Measurements from ENCODE around the gene TMEM43.
A peak's percentile ranks its signal among the peaks of the same experiment; 100 is the strongest.

Gene TMEM43

GRCh38 chr3:14138109-14138877 lies 13.4 kb downstream of the TMEM43 start:
- no peak for DNase-seq (ENCODE audit: low read depth)

DNA sequence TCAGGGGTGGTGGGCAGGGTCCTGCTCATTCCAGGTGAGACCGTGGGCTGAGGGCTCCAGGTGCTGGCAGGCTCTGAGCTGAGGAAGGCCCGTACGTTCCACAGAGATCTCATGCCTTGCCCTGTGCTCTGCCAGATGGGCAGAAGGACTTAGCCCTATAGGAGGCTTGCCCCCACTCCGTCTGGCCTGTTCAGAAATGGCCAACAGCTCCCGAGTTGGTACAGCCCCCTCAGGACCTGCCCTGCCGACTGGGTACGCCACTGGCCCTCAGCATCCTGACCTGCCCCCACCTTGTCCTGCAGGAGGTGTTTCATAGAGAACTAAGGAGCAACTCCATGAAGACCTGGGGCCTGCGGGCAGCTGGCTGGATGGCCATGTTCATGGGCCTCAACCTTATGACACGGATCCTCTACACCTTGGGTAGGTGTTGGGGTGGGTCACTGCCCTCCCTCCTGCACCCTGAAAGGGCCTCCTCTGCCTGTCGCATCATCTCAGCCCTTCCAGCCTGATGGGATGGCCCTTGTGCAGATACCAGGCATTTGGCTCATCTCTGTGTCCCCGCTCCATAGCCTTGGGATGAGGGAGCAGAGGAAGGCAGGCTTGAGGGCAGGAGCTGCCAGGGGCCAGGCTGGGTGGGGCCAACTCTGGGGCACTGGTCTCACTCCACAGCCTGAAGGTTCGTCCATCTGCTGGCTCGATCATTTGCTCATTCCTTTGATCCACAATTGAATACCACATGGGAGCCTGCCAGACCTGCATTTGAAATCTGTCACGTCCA lies 14.2 kb downstream of the TMEM43 start:
- DNase-seq (ENCODE audit: low read depth), result no peak

- DNase-seq (ENCODE audit: low read depth), result no peak
These were observed 14.9 kb downstream of the TMEM43 start for GRCh38 chr3:14139771-14140170.

DNA sequence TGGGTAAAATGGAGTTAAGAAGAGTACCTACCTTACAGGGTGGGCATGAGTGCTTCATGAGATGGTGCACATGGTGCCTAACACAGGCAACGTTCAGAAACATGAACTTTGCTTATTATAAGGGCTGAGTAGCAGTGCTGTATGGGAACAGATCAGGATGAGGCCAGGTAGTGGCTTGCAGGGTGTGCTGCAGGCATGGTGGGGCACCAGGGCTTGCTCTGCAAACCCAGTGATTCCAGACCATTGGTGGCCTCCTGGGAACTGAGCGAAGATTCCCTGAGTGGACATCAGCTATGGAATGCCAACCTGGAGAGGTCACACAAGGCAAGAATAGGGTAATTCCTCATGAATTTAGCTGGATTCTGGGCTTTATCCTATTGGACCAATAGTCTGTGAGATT lies 15.8 kb downstream of the TMEM43 start:
- DNase-seq (ENCODE audit: low read depth), result no peak

- no peak for DNase-seq (ENCODE audit: low read depth)
These were observed 16.3 kb downstream of the TMEM43 start for GRCh38 chr3:14141144-14141543.

- no peak for DNase-seq (ENCODE audit: low read depth)
These were observed 16.9 kb downstream of the TMEM43 start for GRCh38 chr3:14141602-14142341.

GRCh38 chr3:14142567-14143270 lies 17.9 kb downstream of the TMEM43 start:
- DNase-seq (ENCODE audit: low read depth), result peak; percentile 61

DNA sequence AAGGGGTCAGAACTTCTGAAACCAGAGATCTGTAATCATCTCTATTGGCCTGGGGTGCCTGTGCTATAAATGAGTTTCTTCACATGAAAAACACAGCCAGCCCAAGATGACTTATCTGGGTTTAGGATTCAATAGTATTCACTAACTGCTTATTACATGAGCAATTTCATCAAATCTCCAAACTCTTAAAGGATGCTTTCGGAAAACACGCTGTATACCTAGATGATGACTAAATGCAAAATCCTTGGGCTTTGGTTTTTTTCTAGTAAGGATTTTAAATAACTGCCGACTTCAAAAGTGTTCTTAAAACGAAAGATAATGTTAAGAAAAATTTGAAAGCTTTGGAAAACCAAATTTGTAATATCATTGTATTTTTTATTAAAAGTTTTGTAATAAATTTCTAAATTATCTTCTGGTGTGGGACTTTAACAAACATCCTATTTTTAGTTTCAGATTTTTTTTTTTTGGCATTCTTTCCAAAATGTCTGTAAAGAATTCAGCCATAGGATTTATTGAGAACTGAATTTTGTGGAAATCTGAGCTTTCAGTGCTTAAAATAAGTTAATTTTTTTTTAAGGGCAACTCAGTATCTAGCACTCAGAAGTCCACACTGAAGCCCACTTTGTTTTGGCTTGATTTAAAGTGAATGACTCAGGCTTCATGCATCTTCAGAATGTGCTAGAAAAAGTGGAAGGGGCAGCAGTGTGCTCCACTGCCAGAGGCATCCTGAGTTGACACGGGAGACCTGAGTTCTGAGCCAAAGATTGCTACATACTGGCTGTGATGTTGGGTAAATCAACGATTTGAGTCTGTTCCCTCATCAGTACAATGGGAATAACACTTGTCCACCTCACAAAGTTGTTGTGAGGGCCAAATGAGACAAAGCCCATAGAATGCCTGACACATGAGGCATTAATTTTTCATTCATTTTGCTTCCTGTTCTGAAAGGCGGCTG lies 18.7 kb downstream of the TMEM43 start:
- no peak for DNase-seq (ENCODE audit: low read depth)

DNA sequence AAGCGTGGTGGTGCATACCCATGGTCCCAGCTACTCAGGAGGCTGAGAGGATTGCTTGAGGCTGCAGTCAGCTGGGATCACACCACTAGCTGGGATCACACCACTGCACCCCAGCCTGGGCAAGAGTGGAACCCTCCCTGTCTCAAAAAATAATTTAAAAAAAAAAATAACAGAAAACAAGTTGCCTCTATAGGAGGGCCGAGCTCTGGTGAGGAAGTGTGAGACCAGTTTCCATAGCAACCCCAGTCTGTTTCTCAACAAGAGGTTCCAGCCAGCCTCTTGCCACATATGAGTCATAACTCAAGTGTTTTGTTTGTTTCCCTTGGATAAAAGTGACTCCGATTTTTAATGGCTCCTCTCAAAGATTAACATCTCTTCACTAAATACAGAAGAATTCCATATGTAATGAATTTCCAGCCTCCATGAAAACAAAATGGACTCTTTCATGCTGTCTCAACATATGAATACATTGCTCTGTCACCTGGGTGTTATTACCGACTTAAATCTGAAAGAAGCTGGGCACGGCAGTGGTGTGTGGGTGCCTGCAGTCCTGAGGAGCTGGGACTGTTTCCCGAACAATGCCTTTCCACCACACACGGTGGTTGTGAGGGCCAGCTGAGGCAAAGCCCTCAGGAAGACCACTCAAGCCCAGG lies 19.7 kb downstream of the TMEM43 start:
- peak; percentile 72 for DNase-seq (ENCODE audit: low read depth)

DNA sequence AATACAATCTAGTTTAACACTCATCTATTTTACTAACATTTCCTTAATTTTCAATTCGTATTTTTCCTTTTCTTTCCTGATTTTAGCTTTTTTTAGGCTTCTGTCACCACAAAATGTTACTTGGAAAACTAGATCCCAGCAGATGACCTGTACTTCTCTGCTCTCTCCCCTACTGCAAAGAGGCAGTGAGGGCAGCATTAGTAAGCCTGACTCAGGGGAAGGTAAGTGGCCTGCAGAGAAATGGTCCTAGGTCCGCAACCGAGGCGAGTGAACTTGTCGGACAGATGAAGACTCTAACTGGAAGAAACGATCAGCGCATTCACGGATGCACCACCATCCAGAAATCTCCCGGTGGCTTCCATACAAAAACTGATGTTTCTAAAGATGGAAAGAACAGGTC lies 20.4 kb downstream of the TMEM43 start:
- DNase-seq (ENCODE audit: low read depth), result no peak

DNA sequence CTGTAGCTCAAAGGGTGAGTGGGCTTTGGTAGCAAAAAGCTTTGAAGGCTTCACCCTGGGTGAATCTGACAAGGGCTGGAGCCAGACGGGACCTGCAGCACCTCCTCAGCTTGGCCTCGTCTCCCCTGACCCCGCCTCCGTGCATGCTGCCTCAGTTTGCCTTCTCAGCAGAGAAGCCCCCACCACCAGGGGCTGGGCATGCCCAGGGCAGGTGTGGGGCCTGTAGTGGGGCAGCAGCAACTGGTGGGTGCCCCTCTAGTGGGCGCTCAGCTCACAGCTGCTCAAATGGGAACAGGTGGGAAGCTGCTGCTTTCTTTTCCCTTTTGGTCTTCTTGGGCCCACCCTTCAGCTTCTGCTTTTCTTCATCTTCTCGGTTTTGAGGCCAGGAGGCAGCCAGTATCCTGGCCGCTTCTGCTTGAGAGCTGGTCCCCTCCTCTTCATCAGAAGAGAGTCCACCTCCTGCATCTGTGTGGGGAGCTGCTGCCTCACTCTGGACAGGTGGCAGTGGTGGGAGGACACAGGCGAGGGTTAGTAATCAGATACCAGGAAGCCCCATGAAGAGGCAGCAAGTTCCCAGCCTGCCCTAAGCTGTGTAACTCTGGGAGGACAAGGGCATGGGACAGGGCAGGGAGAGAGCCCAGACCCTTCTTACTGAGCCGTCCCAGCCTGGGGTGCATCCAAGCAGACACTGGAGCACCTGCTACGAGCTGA lies 21.0 kb downstream of the TMEM43 start:
- DNase-seq (ENCODE audit: low read depth), result no peak

GRCh38 chr3:14146381-14147065 lies 21.7 kb downstream of the TMEM43 start:
- no peak for DNase-seq (ENCODE audit: low read depth)

GRCh38 chr3:14147066-14147435 lies 22.2 kb downstream of the TMEM43 start:
- no peak for DNase-seq (ENCODE audit: low read depth)

DNA sequence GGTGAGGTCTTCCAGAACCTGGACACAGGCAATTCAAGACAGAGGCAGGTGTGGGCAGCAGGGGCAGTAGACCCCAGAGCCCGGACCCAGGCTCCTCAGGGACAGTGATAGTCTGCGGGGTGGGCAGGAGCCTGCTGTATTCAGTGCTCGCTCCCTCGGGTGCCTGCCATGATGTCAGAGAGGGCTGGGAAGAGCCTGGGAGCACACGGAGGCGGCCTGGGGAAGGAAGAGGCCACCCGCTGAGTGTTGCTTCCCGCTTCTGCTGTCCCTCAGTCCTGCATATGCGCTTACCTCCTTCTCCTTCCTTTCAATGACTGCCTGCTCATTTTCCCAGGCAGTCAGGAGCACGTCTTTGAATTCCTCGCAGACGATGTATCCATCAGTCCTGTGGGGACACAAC lies 22.8 kb downstream of the TMEM43 start:
- no peak for DNase-seq (ENCODE audit: low read depth)

GRCh38 chr3:14148041-14148985 lies 23.5 kb downstream of the TMEM43 start:
- DNase-seq (ENCODE audit: low read depth), result no peak

- DNase-seq (ENCODE audit: low read depth), result no peak
These were observed 25.2 kb downstream of the TMEM43 start for GRCh38 chr3:14150078-14150477.

GRCh38 chr3:14150491-14151230 lies 25.8 kb downstream of the TMEM43 start:
- no peak for DNase-seq (ENCODE audit: low read depth)
